VCaP (cell line): ENCODE data around the gene PFKFB2.

Source experiments
- H3K27ac ChIP-seq: fragments of 450-650 bp; 2 replicates; pipeline ENCODE4 v1.5.1; 2017
- TF ChIP-seq, protein P1 (sequence below): fragments of 450-650 bp; conservative IDR thresholded peaks from 2 replicates; pipeline ENCODE4 v1.5.1; 2017; ENCODE audit warnings: mild to moderate bottlenecking, moderate library complexity

PFKFB2 gene

GRCh38 chr1:207055386-207056001 lies 2.4 kb downstream of the PFKFB2 start:
- TF ChIP-seq, protein P1, sequence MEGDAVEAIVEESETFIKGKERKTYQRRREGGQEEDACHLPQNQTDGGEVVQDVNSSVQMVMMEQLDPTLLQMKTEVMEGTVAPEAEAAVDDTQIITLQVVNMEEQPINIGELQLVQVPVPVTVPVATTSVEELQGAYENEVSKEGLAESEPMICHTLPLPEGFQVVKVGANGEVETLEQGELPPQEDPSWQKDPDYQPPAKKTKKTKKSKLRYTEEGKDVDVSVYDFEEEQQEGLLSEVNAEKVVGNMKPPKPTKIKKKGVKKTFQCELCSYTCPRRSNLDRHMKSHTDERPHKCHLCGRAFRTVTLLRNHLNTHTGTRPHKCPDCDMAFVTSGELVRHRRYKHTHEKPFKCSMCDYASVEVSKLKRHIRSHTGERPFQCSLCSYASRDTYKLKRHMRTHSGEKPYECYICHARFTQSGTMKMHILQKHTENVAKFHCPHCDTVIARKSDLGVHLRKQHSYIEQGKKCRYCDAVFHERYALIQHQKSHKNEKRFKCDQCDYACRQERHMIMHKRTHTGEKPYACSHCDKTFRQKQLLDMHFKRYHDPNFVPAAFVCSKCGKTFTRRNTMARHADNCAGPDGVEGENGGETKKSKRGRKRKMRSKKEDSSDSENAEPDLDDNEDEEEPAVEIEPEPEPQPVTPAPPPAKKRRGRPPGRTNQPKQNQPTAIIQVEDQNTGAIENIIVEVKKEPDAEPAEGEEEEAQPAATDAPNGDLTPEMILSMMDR = no peak
- H3K27ac ChIP-seq = no peak overlapping the region

- TF ChIP-seq, protein P1 = no peak
- no peak overlapping the region for H3K27ac ChIP-seq
These were observed 3.6 kb downstream of the PFKFB2 start for GRCh38 chr1:207056673-207057072.

DNA sequence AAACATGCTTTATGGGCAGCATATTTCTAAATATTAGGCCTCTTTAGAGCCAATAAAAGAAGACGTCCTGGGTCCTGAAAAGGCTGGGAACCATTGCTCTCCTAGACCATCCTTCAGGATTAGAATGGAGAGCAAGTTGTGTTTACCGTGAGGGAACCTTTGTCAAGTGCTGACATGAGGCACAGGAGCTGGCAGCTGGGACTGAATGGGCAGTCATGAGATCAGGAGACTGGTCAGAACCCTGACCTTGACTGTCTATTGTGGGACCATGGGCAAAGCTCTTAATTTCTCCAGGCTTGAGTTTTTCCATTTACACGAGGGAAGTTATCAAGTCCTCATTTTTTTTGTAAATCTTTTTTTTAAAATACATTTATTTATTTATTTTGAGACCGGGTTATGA lies 5.2 kb downstream of the PFKFB2 start:
- H3K27ac ChIP-seq = no peak overlapping the region
- TF ChIP-seq, protein P1 = no peak

DNA sequence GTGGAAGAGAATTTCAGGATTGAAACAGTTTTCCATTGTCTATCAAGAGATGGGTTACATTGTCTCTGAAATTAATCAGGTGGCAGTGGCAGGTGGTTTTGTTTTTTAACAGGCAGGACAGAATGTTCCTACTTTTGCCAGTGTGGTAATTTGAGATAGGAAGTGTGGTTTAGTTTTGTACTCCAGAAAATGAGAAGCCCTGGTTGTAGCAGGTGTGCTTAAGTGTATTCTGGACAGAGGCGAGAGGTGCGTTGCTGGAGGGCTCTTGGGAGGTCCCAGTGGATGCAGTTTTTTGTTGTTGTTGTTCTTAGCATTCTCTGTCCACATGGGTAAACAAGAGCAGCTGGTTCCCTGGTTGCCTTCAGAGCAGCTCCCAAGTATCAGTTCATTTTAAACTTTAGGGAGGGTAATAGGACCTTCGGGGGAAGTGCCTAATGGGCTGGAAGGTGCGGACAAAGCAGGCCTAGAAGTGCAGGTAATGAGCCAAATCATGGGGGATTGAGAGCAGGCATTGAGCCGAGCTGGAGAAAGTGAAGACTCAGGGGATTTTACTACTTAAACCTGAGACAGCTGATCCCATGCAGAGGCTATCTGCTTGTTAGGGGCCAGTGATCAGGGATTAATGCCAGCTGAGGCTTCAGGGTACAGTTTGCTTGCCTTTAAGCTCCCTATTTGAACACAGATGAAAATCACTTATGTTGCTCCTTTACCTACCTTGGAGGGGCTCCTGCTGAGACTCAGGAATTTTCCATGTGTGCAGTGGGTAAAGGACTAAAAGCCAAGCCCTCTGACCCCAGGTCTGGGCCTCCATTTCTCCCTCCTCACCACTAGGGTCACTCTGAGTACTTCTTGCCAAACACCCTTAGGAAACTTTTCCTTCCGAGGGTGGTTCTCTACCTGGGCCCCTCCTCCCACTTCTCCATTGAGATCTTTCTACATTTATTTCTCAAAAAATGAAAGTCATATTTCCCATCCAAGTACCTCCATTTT lies 6.1 kb downstream of the PFKFB2 start:
- H3K27ac ChIP-seq = no peak overlapping the region
- TF ChIP-seq, protein P1 = no peak

DNA sequence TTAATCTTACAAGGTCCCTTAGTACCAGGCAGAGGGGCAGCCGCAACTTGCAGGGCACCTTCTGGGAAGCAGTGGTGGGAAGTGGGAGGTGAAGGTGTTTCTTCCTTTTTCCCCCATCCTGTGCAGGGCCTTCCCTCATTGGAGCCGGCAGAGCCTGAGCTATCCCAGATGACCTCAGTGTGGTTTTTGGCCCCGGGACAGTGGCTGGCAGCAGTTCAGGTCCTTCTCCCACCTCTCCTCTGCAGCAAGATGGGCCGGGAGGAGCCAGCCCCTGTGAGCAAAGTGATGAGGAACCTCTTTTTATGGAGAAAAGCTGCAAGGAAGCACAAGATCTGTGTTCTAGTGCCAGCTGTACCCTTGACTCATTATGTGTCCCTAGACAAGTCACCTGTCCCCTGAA lies 6.8 kb downstream of the PFKFB2 start:
- TF ChIP-seq, protein P1 = no peak
- H3K27ac ChIP-seq = no peak overlapping the region

- H3K27ac ChIP-seq = no peak overlapping the region
- TF ChIP-seq, protein P1 = no peak
These were observed 7.5 kb downstream of the PFKFB2 start for GRCh38 chr1:207060596-207060995.

GRCh38 chr1:207062058-207062457 lies 9.0 kb downstream of the PFKFB2 start:
- TF ChIP-seq, protein P1 = no peak
- H3K27ac ChIP-seq = no peak overlapping the region
